HG02970 (cell line): ENCODE data around the gene RBBP4.

Experiments
- ATAC-seq: cut with Tn5 transposase; IDR thresholded peaks from one replicate; pipeline ENCODE4 v1.9.1; 2021; ENCODE audit warnings: mild to moderate bottlenecking, moderate library complexity, moderate number of reproducible peaks; ENCODE audit not compliant: unreplicated experiment, low FRiP score

RBBP4 gene

DNA sequence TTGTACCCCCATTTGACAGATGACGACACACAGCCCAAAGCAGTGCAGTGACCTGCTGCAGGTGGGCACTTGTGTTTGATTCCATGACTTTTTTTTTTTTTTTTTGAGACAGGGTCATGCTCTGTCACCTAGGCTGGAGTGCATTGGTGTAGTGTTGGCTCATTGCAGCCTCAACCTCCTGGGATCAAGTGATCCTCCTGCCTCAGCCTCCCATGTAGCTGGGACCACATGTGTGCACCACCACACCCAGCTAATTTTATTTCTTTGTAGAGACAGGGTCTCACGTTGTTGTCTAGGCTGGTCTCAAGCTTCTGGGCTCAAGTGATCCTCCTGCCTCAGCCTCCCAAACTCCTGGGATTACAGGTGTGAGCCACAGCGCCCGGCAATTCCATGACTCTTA is 66.5 kb downstream of the RBBP4 start:
- no peak for ATAC-seq

DNA sequence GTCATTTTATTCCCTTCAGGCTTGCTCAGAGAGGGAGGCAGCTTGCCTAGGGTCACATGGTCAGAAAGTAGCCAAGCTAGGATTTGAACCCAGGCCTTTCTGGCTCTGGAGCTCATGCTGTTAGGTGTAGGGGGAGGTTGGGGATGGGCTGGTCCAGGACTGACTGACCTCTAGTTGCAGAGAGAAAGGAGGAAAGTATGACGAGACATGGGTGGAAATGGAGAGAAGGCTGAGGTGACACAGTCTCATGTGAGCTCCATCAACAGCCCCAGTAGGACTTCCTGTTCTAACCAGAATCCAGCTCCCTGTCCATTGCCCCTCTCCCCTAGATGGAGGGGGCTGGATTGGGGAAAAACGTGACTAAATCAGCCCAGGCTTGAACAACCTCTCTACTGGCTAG is 67.0 kb downstream of the RBBP4 start:
- ATAC-seq = no peak

DNA sequence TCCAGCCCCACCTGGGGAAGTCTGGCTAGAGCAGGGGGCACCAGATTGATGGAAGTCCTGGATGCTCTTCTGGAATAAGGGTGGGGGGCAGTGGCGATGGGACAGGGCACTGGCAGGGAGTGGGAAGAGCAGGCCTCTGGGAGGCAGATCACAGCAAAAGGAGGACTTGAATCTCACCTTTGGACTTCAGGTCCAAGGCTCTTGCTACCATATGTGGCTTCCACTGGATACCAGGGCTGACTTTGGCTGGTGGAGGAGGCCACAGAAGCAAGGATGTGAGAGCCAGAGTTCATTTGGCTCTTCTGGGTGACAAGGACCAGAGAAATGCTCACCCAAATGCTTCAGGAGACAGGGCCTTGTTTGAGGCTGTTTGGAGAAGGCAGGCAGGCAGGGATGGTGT is 67.5 kb downstream of the RBBP4 start:
- no peak for ATAC-seq

DNA sequence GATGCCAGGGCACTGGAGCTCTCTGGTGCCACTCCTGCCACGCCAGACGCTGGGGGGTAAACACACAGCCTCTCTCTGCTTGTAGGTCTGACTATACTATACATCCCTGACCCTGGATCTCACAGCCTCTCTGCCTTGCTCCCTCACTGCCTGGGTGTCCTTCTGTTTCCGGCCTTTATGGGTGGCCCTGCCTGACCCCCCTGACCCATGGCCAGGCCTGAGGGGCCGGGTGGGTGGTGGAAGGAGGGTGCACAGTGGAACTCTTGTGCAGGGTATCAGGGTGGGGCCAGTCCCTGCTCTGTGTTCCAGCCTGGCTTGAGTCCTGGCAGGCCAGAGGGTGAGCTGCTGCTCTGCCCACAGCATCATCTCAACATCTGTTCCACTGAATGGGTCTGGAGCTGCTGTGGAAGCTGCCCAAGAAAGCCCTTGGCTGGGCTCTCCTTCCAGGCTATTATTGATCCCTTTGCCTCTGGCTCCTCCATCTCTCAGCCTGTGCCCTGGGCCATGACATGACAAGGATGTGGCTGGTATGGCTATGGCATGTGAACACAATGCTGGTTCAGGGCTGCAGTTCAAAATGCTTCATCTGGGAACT is 68.8 kb downstream of the RBBP4 start:
- ATAC-seq = no peak

DNA sequence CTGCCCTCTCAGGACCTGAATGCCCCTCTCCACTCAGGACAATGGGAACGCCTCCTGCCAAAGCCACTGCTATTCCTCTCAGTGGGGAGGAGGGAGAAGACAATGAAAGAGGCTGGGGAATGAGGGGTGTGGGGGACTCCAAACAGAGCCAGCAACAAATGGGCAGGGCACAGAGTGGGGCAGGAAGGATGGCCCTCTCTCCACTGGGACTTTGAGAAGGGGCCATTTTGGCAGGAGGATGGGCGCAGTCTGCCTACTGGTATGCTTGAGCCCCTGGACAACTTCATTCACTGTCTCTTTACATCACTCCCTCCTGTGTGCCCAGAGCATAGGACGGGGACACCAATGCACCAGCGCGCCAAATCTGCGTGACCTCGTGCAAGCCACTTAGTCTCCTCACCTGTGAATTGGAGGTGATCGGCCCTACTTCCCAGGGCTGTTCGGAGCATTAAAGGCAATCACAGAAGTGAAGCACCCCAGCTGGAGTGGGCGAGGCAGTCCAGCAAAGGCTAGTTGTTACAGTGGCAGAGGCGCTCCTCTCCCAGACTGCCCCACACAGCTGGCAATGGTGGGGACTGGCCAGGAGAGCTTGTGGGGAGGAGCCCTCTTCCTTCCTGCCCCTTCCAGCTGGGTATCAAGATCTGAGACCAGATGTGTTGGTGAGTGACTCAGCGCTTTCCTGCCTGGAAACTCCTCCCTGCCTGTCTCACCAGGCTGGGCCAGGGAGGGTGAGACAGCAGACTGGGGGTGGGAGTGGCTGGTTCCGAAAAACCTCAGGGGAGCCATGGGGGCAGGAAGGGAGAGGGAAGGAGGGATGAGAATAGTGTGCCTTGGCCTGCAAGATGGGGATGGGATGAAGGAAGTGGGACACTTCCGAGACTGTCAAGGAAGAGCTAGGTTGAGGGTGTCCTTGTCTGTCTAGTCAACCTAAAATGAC is 73.9 kb downstream of the RBBP4 start:
- no peak for ATAC-seq

DNA sequence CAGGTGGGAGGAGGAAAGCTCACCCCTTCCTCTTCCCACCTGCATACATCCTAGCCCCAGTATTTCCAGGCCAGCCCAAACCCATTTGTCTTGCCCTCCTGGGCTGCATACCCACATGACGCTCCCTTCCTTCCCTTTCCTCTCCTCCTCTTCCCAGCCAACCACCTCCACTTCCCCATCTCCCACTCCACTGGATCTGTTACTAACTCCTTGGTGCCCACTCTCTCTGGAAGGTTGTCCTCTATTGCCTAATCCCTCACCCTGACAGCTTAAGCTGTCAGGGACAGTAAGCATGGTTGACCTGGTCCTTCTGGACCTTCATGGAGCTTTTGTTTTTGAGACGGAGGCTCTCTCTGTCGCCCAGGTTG is 74.6 kb downstream of the RBBP4 start:
- no peak for ATAC-seq

DNA sequence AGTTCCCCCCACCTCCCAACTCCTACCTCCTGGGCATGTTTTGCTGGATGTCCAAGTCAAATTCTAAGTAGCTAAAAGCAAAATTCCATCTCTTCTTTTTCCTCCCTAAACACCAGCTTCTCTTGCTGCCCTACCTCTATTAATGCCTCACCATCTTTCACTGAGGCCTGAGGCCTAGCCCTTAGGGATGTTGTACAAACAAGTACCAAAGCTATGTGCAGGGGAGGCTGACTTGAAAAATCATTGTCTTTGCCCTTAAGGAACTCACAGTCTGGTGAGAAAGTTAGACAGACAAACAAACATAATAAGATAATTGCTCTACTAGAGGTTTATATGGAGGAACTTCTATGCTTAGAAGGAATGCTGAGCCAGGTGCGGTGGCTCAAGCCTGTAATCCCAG is 76.9 kb downstream of the RBBP4 start:
- ATAC-seq = no peak

DNA sequence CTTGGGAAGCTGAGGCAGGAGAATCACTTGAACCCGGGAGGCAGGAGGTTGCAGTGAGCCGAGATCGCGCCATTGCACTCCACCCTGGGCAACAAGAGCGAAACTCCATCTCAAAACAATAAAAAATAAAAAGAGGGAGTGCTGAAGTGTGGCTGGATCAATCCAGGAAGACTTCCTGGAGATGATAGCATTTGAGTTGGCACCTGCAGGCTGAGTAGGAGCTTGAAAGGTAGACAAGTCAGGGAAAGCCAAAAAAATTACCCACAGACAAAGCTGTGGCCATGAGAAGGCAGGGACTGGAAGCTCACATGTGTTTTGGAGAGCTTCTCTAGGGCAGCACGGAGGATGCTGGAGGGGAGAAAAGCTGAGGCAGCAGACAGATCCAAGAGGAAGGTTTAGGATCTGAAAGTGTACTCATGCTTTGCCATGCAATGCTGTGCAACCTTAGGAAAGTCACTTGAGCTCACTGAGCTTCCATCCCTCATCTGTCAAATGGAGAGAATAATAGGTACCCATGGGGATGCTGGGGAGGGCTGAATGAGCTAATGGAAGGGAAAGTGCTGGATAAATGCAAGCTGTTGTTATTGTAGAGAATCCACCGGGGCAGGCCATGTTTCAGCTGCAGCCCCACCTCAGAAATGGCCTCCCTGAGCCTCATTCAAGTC is 77.5 kb downstream of the RBBP4 start:
- ATAC-seq = no peak

DNA sequence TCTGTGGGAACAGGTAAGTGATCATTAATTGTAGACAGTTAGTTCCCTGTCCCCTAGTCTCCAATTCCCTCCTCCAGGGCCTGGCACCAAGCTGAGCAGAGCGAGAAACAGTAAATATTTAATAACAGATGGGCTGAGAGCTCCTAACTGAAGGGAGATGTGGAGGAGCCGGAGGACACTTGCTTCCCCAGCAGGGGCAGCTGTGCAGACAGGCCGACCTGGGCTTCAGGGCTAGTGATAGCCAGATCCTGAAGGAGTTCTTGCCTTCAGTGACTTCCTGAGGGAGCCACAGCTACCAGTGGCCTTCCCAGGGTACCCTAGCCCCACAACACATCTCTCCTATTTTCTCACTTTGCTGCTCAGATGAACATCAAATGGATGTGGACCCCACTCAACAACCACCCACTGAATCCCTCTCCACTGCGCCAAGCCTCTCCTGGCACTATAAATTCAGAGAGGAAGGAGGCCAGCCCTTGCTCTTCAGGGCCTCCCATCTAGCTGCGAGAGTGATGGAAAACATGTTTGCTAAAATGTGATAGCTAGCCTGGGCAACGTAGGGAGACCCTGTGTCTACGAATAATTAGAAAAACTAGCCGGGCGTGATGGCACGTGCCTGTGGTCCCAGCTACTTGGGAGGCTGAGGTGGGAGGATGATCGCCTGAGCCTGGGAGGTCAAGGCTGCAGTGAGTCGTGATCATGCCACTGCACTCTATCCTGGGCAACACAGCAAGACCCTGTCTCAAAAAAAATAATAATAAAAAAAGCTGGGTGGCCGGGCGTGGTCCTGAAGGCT is 78.4 kb downstream of the RBBP4 start:
- no peak for ATAC-seq

DNA sequence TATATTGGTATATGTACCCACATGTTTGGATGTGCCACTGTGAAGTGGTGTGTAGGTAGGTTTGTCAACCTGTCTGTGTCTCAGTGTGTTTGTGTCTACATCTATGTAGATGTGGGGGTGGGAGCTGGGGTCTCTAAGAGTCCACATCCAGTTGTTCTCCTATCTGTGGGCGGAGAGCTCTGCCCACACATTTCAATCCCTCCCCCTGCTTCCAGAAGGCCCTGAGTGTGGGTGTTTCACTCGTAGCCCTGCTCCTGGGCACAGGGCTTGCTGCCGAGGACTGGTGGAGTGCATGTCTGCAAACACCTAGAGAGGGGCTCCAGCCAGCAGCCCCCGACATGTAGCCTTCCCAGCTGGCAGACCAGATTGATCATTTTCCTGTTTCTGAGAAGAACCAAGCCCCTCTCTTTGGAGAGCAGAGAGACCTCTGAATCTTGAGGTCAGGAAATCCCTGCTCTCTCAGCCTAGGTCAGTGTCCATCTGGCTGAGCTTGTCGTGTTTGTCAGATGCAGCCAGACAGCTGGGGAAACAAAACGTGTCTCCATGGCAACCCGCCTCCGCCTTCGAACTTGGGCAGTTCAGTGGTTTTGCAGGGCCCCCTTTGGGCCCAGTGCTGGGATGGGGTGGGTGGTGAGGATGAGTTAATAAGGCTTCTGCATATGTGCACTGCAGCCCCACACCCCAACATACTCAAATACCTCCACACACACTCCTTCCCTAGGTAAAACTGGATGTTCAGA is 82.7 kb downstream of the RBBP4 start:
- no peak for ATAC-seq
